CD4-positive, alpha-beta memory T cell (primary cell): Measurements from ENCODE around the gene FAM120A. TPM values are rescaled to one million over a fixed set of nuclear protein-coding genes. Genes with fewer than 3 reads are reported as not detected.
A peak's percentile ranks its signal among the peaks of the same experiment; 100 is the strongest.

ENCODE experiments used
- CTCF ChIA-PET: fragments of 350-600 bp; sonication (Branson Sonifier 250); formaldehyde crosslinking; loops from one replicate; lab custom pipeline; 2021; ENCODE audit warnings: inconsistent platforms; ENCODE audit not compliant: partially characterized antibody; lab: Charles Lee
- POLR2A ChIA-PET: fragments of 350-600 bp; sonication (Branson Sonifier 250); formaldehyde crosslinking; loops from one replicate; lab custom pipeline; 2021; ENCODE audit not compliant: partially characterized antibody; lab: Charles Lee
- DNase-seq, 5 donors: peaks; one replicate each; pipeline versions ENCODE4 v3.0.0 to v3.0.0-alpha.2; 2020 to 2022; ENCODE audit warnings: mixed read lengths in 1 of 5
- H3K27ac ChIP-seq: one replicate; pipeline ENCODE4 v1.7.0; 2013; ENCODE audit warnings: low read depth, low read length
- H3K27me3 ChIP-seq: 2 replicates; pipeline ENCODE4 v1.7.0; 2013; ENCODE audit warnings: mild to moderate bottlenecking, low read length, moderate library complexity; ENCODE audit not compliant: insufficient read depth
- H3K36me3 ChIP-seq: 2 replicates; pipeline ENCODE4 v1.7.0; 2013; ENCODE audit warnings: mild to moderate bottlenecking, low read length, moderate library complexity; ENCODE audit not compliant: insufficient read depth
- H3K4me1 ChIP-seq: 2 replicates; pipeline ENCODE4 v1.7.0; 2013; ENCODE audit warnings: mild to moderate bottlenecking, low read length, moderate library complexity; ENCODE audit not compliant: insufficient read depth
- H3K4me3 ChIP-seq, 2 donors: one replicate each; pipeline ENCODE4 v1.7.0; 2013; ENCODE audit warnings: low read length in 2 of 2, mild to moderate bottlenecking in 1 of 2
- H3K9me3 ChIP-seq, 2 donors: one replicate each; pipeline ENCODE4 v1.7.0; 2013; ENCODE audit warnings: low read length in 2 of 2, control low read depth in 1 of 2; ENCODE audit not compliant: control insufficient read depth in 1 of 2
- H3K27ac Mint-ChIP-seq, 7 donors: one replicate each; pipeline ENCODE4 v1.8.0; 2020 to 2021; ENCODE audit warnings: mixed read lengths in 7 of 7, mild to moderate bottlenecking in 6 of 7, inconsistent platforms in 3 of 7, moderate library complexity in 3 of 7
- H3K27me3 Mint-ChIP-seq, 2 donors: one replicate each; pipeline ENCODE4 v1.8.0; 2020 to 2021; ENCODE audit warnings: mixed read lengths in 2 of 2
- H3K36me3 Mint-ChIP-seq, 2 donors: one replicate each; pipeline ENCODE4 v1.8.0; 2020 to 2021; ENCODE audit warnings: mixed read lengths in 2 of 2, inconsistent platforms in 1 of 2, mild to moderate bottlenecking in 1 of 2
- H3K4me1 Mint-ChIP-seq, 4 donors: one replicate each; pipeline ENCODE4 v1.8.0; 2020 to 2021; ENCODE audit warnings: mixed read lengths in 4 of 4, mild to moderate bottlenecking in 1 of 4
- H3K4me3 Mint-ChIP-seq, 8 donors: one replicate each; pipeline ENCODE4 v1.8.0; 2020 to 2021; ENCODE audit warnings: mixed read lengths in 8 of 8, mild to moderate bottlenecking in 7 of 8, moderate library complexity in 6 of 8, inconsistent platforms in 3 of 8
- H3K9me3 Mint-ChIP-seq, 8 donors: one replicate each; pipeline ENCODE4 v1.8.0; 2020 to 2021; ENCODE audit warnings: mixed read lengths in 8 of 8, mild to moderate bottlenecking in 5 of 8, inconsistent platforms in 3 of 8, moderate library complexity in 1 of 8
- intact Hi-C: fragments of 100-400 bp; cut with micrococcal nuclease; formaldehyde crosslinking; loops from one replicate; pipeline ENCODE4 v1.15.1; 2023
- polyA plus RNA-seq, 2 donors: library from polyadenylated mRNA; unstranded; fragments of 300-500 nt; fragmentation: Illumina TruSeq; gene quantifications; one replicate each; pipeline ENCODE4 v1.2.3, GENCODE V29; 2021
- total RNA-seq, 2 experiments: library from RNA; stranded (reverse); gene quantifications; one replicate each; pipeline ENCODE4 v1.2.3, GENCODE V29; 2021

FAM120A gene
- total and polyA plus RNA-seq, 4 experiments from 2014 or later: 6.2 to 88.5 (median 49.9) TPM

GRCh38 chr9:93557366-93558137, 106.1 kb downstream of the FAM120A start:
- H3K27ac ChIP-seq: no peak overlapping the region
- peak overlapping the region in 2 of 7 donors; percentile 32 to 46 for H3K27ac Mint-ChIP-seq
- H3K4me1 ChIP-seq: no peaks in the 10 kb centered on the region
- no peaks in the 10 kb centered on the region for H3K9me3 ChIP-seq
- CTCF ChIA-PET: interaction anchor here (3.0 kb wide), 1 partner anchor 8 kb away, joined by 12 read pairs; no protein-coding TSS in a partner anchor
- H3K9me3 Mint-ChIP-seq: peaks cover 0 to 2% (median 0%) of the 10 kb centered on the region in 8 donors
- H3K36me3 Mint-ChIP-seq: peaks cover 45 to 79% of the 10 kb centered on the region in 2 donors
- H3K27me3 ChIP-seq: no peaks in the 10 kb centered on the region
- no peaks in the 10 kb centered on the region for H3K27me3 Mint-ChIP-seq
- no peaks in the 10 kb centered on the region for H3K4me1 Mint-ChIP-seq
- no peak overlapping the region for H3K4me3 Mint-ChIP-seq
- DNase-seq: no peak
- peaks cover 54% of the 10 kb centered on the region for H3K36me3 ChIP-seq
- intact Hi-C loops: no loop called here
- POLR2A ChIA-PET: no interaction called here
- H3K4me3 ChIP-seq: no peak overlapping the region

DNA sequence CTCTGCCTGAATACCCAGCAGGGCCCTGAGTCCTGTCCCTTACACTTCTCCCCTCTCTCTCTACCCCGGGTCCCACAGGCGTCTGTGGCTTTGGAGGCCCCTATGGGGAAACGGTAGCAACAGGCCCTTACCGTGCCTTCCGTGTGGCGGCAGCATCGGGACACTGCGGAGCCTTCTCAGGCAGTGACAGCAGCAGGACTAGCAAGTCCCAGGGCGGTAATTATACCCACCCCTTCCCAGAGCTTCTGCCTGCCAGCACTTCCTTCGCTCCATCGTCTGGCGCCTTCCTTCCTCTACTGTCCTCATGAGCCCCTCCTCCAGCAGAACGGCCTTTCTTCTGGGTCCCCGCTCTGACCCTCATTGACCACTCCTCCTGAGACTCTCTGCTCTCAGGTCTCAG, 107.0 kb downstream of the FAM120A start:
- intact Hi-C loops: no loop called here
- H3K27ac ChIP-seq: no peak overlapping the region
- no peaks in the 10 kb centered on the region for H3K9me3 ChIP-seq
- H3K27ac Mint-ChIP-seq: peak overlapping the region in 5 of 7 donors; percentile 5 to 83 (median 48)
- no peak overlapping the region for H3K4me3 ChIP-seq
- ChIA-PET CTCF (interaction anchor here (3.0 kb wide), 1 partner anchor 7 kb away, joined by 12 read pairs; no protein-coding TSS in a partner anchor), POLR2A (no interaction called here)
- H3K27me3 ChIP-seq: no peaks in the 10 kb centered on the region
- H3K27me3 Mint-ChIP-seq: no peaks in the 10 kb centered on the region
- H3K4me3 Mint-ChIP-seq: no peak overlapping the region
- no peak for DNase-seq
- peaks cover 59% of the 10 kb centered on the region for H3K36me3 ChIP-seq
- no peaks in the 10 kb centered on the region for H3K4me1 ChIP-seq
- H3K9me3 Mint-ChIP-seq: peaks cover 0 to 2% (median 0%) of the 10 kb centered on the region in 8 donors
- no peaks in the 10 kb centered on the region for H3K4me1 Mint-ChIP-seq
- H3K36me3 Mint-ChIP-seq: peaks cover 46 to 78% of the 10 kb centered on the region in 2 donors

GRCh38 chr9:93560991-93561390, 109.5 kb downstream of the FAM120A start:
- H3K9me3 Mint-ChIP-seq: peaks cover 0 to 2% (median 0%) of the 10 kb centered on the region in 8 donors
- H3K4me3 Mint-ChIP-seq: no peak overlapping the region
- H3K36me3 ChIP-seq: peaks cover 51% of the 10 kb centered on the region
- CTCF ChIA-PET: no interaction called here
- peak overlapping the region in 1 of 7 donors; percentile 1 for H3K27ac Mint-ChIP-seq
- peaks cover 6 to 11% (median 8%) of the 10 kb centered on the region in 4 donors for H3K4me1 Mint-ChIP-seq
- no peaks in the 10 kb centered on the region for H3K9me3 ChIP-seq
- no peak for DNase-seq
- no peaks in the 10 kb centered on the region for H3K27me3 Mint-ChIP-seq
- H3K4me1 ChIP-seq: peaks cover 9% of the 10 kb centered on the region
- intact Hi-C loops: loop anchor here (10.0 kb wide), 3 partner anchors 396 to 604 kb away; partner anchors contain the start of gene NINJ1
- POLR2A ChIA-PET: no interaction called here
- H3K4me3 ChIP-seq: no peak overlapping the region
- peaks cover 49 to 79% of the 10 kb centered on the region in 2 donors for H3K36me3 Mint-ChIP-seq
- no peak overlapping the region for H3K27ac ChIP-seq
- no peaks in the 10 kb centered on the region for H3K27me3 ChIP-seq

DNA sequence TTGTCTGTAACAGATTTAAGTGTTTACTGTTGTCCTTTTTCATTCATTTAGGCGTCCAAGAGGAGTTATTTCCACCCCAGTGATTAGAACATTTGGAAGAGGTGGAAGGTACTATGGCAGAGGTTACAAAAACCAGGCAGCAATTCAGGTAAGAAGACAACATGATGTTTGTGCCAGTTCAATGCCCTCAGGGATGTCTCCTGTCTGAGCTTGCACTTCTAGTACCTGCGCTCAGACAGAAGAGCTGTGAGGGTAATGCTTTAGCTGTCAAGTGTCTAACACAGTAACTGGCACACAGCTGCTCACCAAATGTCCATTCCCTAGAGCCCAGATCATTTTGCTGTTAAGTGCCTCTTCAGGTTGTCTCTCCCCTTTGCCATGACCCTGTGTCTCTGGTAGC, 110.7 kb downstream of the FAM120A start:
- ChIA-PET CTCF (interaction anchor here (1.0 kb wide), 1 partner anchor 12 kb away, joined by 3 read pairs; no protein-coding TSS in a partner anchor), POLR2A (no interaction called here)
- no peak for DNase-seq
- no peak overlapping the region for H3K4me3 Mint-ChIP-seq
- no peaks in the 10 kb centered on the region for H3K27me3 Mint-ChIP-seq
- peaks cover 9 to 22% (median 14%) of the 10 kb centered on the region in 4 donors for H3K4me1 Mint-ChIP-seq
- Histone ChIP-seq H3K9me3 (no peaks in the 10 kb centered on the region), H3K4me1 (peaks cover 18% of the 10 kb centered on the region), H3K4me3 (no peak overlapping the region), H3K27me3 (no peaks in the 10 kb centered on the region), H3K27ac (no peak overlapping the region), H3K36me3 (peaks cover 44% of the 10 kb centered on the region)
- intact Hi-C loops: loop anchor here (10.0 kb wide), 3 partner anchors 397 to 603 kb away; partner anchors contain the start of gene NINJ1
- peak overlapping the region in 1 of 7 donors; percentile 18 for H3K27ac Mint-ChIP-seq
- peaks cover 0 to 2% (median 0%) of the 10 kb centered on the region in 8 donors for H3K9me3 Mint-ChIP-seq
- H3K36me3 Mint-ChIP-seq: peaks cover 42 to 71% of the 10 kb centered on the region in 2 donors

DNA sequence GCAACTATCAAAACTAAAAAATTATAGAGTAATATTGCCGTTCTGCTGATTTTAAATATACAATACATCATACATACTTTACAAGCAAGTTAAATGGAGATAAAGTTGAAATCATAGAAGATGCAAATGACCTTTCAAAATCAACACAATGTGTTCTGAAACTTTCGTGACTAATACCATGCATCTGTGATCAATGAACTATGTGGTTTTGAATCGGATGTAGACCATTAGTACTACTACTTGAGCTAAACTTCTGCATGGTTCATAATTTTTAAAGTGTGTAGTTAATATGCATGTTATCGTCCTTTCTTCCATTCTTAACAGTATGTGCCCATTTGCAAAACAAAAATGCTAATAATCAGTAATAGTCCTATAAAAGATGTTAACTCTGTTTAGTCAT, 113.6 kb downstream of the FAM120A start:
- intact Hi-C loops: loop anchor here (5.0 to 10.0 kb wide), 5 partner anchors 400 to 893 kb away; partner anchors contain the start of genes IPPK and NINJ1
- CTCF ChIA-PET: interaction anchor here (0.9 to 2.5 kb wide), 6 partner anchors 8 to 431 kb away, joined by 3 to 12 read pairs (median 4); partner anchors contain the start of gene NINJ1

GRCh38 chr9:93566408-93567270, 115.2 kb downstream of the FAM120A start:
- no peaks in the 10 kb centered on the region for H3K27me3 Mint-ChIP-seq

More for the DNA sequence above, 113.6 kb downstream of the FAM120A start:
- H3K4me3 Mint-ChIP-seq: no peak overlapping the region
- peak overlapping the region in 5 of 7 donors; percentile 23 to 87 (median 82) for H3K27ac Mint-ChIP-seq
- Histone ChIP-seq H3K4me1 (peaks cover 25% of the 10 kb centered on the region), H3K9me3 (no peaks in the 10 kb centered on the region), H3K4me3 (no peak overlapping the region), H3K27ac (no peak overlapping the region), H3K27me3 (no peaks in the 10 kb centered on the region), H3K36me3 (peaks cover 16% of the 10 kb centered on the region)
- peaks cover 9 to 29% (median 20%) of the 10 kb centered on the region in 4 donors for H3K4me1 Mint-ChIP-seq
- peaks cover 24 to 45% of the 10 kb centered on the region in 2 donors for H3K36me3 Mint-ChIP-seq
- POLR2A ChIA-PET: interaction anchor here (2.9 kb wide), 1 partner anchor 11 kb away, joined by 62 read pairs; the partner anchor contains the start of gene PHF2
- no peaks in the 10 kb centered on the region for H3K9me3 Mint-ChIP-seq
- DNase-seq: no peak
- no peaks in the 10 kb centered on the region for H3K27me3 Mint-ChIP-seq

More at GRCh38 chr9:93566408-93567270, 115.2 kb downstream of the FAM120A start:
- CTCF ChIA-PET: interaction anchor here (0.7 to 2.5 kb wide), 35 partner anchors 8 to 612 kb away, joined by 3 to 22 read pairs (median 4); partner anchors contain the start of genes FAM120A, FAM120AOS and NINJ1
- Histone ChIP-seq H3K4me1 (peaks cover 25% of the 10 kb centered on the region), H3K36me3 (peaks cover 16% of the 10 kb centered on the region), H3K4me3 (peak overlapping the region; percentile 30 to 65), H3K27ac (peak overlapping the region; percentile 90), H3K9me3 (no peaks in the 10 kb centered on the region), H3K27me3 (no peaks in the 10 kb centered on the region)
- Mint-ChIP-seq H3K36me3 (peaks cover 24 to 37% of the 10 kb centered on the region in 2 donors), H3K4me1 (peaks cover 9 to 29% (median 21%) of the 10 kb centered on the region in 4 donors), H3K27ac (peak overlapping the region; percentile 87 to 97 (median 93)), H3K9me3 (peaks cover 0 to 3% (median 0%) of the 10 kb centered on the region in 8 donors), H3K4me3 (peak overlapping the region; percentile 79 to 89 (median 83))
- POLR2A ChIA-PET: interaction anchor here (0.7 to 2.9 kb wide), 25 partner anchors 9 to 896 kb away, joined by 3 to 62 read pairs (median 5); partner anchors contain the start of genes BICD2, CARD19, FAM120A and FAM120AOS
- DNase-seq: peak; percentile 95 to 99 (median 98)
- intact Hi-C loops: loop anchor here (1.0 to 10.0 kb wide), 11 partner anchors 10 to 894 kb away; partner anchors contain the start of genes CARD19, FAM120AOS, IPPK and NINJ1
